ENCODE results near the gene MYH7.
"Not testable (repeated sequence)": the region's sequence is repeated elsewhere in the genome, so short reads cannot be mapped to it uniquely, and the experiment has no call there.

MYH7 gene

GRCh38 chr14:23386266-23386657 is 49.2 kb downstream of the MYH7 start:
- DNase-seq (ENCODE audit: low read depth): not testable (repeated sequence)

- no peak for DNase-seq (ENCODE audit: low read depth)
Observed at GRCh38 chr14:23385642-23386265, 49.7 kb downstream of the MYH7 start.

- DNase-seq (ENCODE audit: low read depth): no peak
Observed at GRCh38 chr14:23385244-23385641, 50.2 kb downstream of the MYH7 start.

GRCh38 chr14:23384364-23385080 is 50.9 kb downstream of the MYH7 start:
- DNase-seq (ENCODE audit: low read depth): no peak

GRCh38 chr14:23382731-23383440 is 52.6 kb downstream of the MYH7 start:
- DNase-seq (ENCODE audit: low read depth): no peak

- no peak for DNase-seq (ENCODE audit: low read depth)
Observed at GRCh38 chr14:23382276-23382675, 53.2 kb downstream of the MYH7 start.

- no peak for DNase-seq (ENCODE audit: low read depth)
Observed at GRCh38 chr14:23381871-23382270, 53.6 kb downstream of the MYH7 start.

- DNase-seq (ENCODE audit: low read depth): no peak
Observed at GRCh38 chr14:23380976-23381375, 54.5 kb downstream of the MYH7 start.

GRCh38 chr14:23380197-23380914 is 55.1 kb downstream of the MYH7 start:
- no peak for DNase-seq (ENCODE audit: low read depth)

- no peak for DNase-seq (ENCODE audit: low read depth)
Observed at GRCh38 chr14:23379366-23380196, 55.9 kb downstream of the MYH7 start.

GRCh38 chr14:23378612-23379220 is 56.7 kb downstream of the MYH7 start:
- no peak for DNase-seq (ENCODE audit: low read depth)

GRCh38 chr14:23377573-23378563 is 57.6 kb downstream of the MYH7 start:
- no peak for DNase-seq (ENCODE audit: low read depth)

- no peak for DNase-seq (ENCODE audit: low read depth)
Observed at GRCh38 chr14:23377198-23377550, 58.3 kb downstream of the MYH7 start.

GRCh38 chr14:23376482-23377197 is 58.8 kb downstream of the MYH7 start, which contains the start of gene CMTM5:
CMTM5 (plus strand) TSS chr14:23377046; CDS start chr14:23377252, 206 bp downstream.
- DNase-seq (ENCODE audit: low read depth): no peak

GRCh38 chr14:23375527-23376251 is 59.8 kb downstream of the MYH7 start:
- DNase-seq (ENCODE audit: low read depth): no peak

- no peak for DNase-seq (ENCODE audit: low read depth)
Observed at GRCh38 chr14:23373041-23373440, 62.4 kb downstream of the MYH7 start.

GRCh38 chr14:23372509-23372908 is 63.0 kb downstream of the MYH7 start, which contains the start of gene IL25:
IL25 (plus strand) TSS chr14:23372809.
- no peak for DNase-seq (ENCODE audit: low read depth)

GRCh38 chr14:23371865-23372264 is 63.6 kb downstream of the MYH7 start:
- no peak for DNase-seq (ENCODE audit: low read depth)

Data from fibroblast of the conjunctiva (primary cell).